ENCODE measurements around the gene RNASE13. TPM values are rescaled to one million over a fixed set of nuclear protein-coding genes. Genes with fewer than 3 reads are reported as not detected.

The RNASE13 gene
- polyA plus RNA-seq, 1 of the 3 experiments (the other 2 are of a cell fraction), result not detected

DNA sequence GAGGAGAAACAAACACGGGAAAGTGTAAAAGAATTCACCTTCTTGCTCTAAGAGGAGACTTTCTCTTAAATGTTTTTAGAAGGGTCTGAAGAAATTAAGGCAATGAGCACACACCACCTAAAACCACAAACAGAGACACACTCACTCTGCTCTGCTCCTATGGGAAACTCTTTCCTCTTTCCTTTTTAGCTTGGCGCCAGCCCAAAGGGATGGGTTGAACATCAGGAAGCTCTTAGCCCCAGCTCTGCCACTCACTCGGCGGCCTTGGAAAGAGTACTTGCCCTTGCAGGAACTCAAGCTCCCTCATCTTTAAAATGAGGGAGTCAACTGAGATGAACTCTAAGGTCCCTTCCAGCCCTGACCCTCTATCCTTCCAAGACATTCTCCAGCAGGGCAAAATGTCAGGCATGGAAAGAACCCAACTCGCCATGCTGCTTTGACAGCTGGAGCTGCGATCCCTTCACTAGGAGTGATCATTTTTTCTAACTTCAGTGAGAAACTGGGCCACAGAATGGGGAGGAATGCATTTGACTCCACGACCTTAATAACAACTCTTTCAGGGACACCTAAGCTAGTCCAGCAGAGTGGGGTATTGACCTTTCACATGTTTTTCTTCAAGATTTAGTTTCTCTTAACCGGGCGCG, 22.0 kb upstream of the RNASE13 start:
- no peak overlapping the region for H3K4me3 ChIP-seq (ENCODE audit: low read depth in 2 of 2, low read length in 1 of 2)
- no peaks in the 10 kb centered on the region for H3K9me2 ChIP-seq
- no peaks in the 10 kb centered on the region for H3K79me2 ChIP-seq (ENCODE audit: insufficient read depth)
- no peaks in the 10 kb centered on the region for H3F3A ChIP-seq (replicated peaks; ENCODE audit: insufficient read depth)
- ChIA-PET POLR2A (no interaction called here), CTCF (interaction anchor here (1.2 to 2.1 kb wide), 3 partner anchors 16 to 48 kb away, joined by 4 to 8 read pairs (median 6); no protein-coding TSS in a partner anchor)
- no peaks in the 10 kb centered on the region for H3K4me1 ChIP-seq (ENCODE audit: control insufficient read depth in 1 of 2, insufficient read depth in 2 of 2, low read depth in 1 of 2, low read length in 1 of 2)
- H3K9ac ChIP-seq, result no peak overlapping the region
- H2AFZ ChIP-seq (ENCODE audit: low read depth), result no peak overlapping the region
- H3K4me2 ChIP-seq, result no peak overlapping the region
- no peaks in the 10 kb centered on the region for H3K36me3 ChIP-seq (replicated peaks in 1 of 2; ENCODE audit: control insufficient read depth in 1 of 2, insufficient read depth in 2 of 2, low read length in 1 of 2)
- no peaks in the 10 kb centered on the region for H3K27me3 ChIP-seq (ENCODE audit: insufficient read depth)
- no peak for TF ChIP-seq FOXJ3 (CRISPR knock-in tag; IDR thresholded peaks at IDR 0.05)
- no peak for TF ChIP-seq TAF1 (IDR thresholded peaks at IDR 0.05; ENCODE audit: borderline replicate concordance, low read depth, low read length)
- TF ChIP-seq TCF12 (IDR thresholded peaks at IDR 0.05), result no peak
- TF ChIP-seq, protein P1, sequence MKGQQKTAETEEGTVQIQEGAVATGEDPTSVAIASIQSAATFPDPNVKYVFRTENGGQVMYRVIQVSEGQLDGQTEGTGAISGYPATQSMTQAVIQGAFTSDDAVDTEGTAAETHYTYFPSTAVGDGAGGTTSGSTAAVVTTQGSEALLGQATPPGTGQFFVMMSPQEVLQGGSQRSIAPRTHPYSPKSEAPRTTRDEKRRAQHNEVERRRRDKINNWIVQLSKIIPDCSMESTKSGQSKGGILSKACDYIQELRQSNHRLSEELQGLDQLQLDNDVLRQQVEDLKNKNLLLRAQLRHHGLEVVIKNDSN (IDR thresholded peaks at IDR 0.05; ENCODE audit: borderline replicate concordance, low read depth), result no peak
- TF ChIP-seq EZH2phosphoT487 (IDR thresholded peaks at IDR 0.05; ENCODE audit: borderline replicate concordance, low read depth), result no peak
- no peak for TF ChIP-seq SMC3 (IDR thresholded peaks at IDR 0.05; ENCODE audit: low read depth, low read length)
- no peak for TF ChIP-seq EP300 (IDR thresholded peaks at IDR 0.05; ENCODE audit: borderline replicate concordance in 1 of 2, low read depth in 1 of 2, low read length in 1 of 2)
- no peak for TF ChIP-seq CHD2 (IDR thresholded peaks at IDR 0.05; ENCODE audit: low read length, partially characterized antibody)
- TF ChIP-seq, protein P2, sequence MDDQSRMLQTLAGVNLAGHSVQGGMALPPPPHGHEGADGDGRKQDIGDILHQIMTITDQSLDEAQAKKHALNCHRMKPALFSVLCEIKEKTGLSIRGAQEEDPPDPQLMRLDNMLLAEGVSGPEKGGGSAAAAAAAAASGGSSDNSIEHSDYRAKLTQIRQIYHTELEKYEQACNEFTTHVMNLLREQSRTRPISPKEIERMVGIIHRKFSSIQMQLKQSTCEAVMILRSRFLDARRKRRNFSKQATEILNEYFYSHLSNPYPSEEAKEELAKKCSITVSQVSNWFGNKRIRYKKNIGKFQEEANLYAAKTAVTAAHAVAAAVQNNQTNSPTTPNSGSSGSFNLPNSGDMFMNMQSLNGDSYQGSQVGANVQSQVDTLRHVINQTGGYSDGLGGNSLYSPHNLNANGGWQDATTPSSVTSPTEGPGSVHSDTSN (IDR thresholded peaks at IDR 0.05), result no peak
- TF ChIP-seq, protein P3, sequence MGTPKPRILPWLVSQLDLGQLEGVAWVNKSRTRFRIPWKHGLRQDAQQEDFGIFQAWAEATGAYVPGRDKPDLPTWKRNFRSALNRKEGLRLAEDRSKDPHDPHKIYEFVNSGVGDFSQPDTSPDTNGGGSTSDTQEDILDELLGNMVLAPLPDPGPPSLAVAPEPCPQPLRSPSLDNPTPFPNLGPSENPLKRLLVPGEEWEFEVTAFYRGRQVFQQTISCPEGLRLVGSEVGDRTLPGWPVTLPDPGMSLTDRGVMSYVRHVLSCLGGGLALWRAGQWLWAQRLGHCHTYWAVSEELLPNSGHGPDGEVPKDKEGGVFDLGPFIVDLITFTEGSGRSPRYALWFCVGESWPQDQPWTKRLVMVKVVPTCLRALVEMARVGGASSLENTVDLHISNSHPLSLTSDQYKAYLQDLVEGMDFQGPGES (IDR thresholded peaks at IDR 0.05; ENCODE audit: low read depth, low read length), result no peak
- no peak for TF ChIP-seq MEF2A (IDR thresholded peaks at IDR 0.05; ENCODE audit: borderline replicate concordance, low read depth)
- TF ChIP-seq, protein P4, sequence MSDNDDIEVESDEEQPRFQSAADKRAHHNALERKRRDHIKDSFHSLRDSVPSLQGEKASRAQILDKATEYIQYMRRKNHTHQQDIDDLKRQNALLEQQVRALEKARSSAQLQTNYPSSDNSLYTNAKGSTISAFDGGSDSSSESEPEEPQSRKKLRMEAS (IDR thresholded peaks at IDR 0.05; ENCODE audit: low read depth), result no peak
- 84% methylated on average over 10 of the region's 10 CpGs for WGBS (ENCODE audit: low lambda C conversion rate)
- H3K27ac ChIP-seq (ENCODE audit: low read depth in 2 of 2, low read length in 1 of 2), result no peak overlapping the region
- no peaks in the 10 kb centered on the region for H3K9me3 ChIP-seq
- DNase-seq, result no peak
- no peaks in the 10 kb centered on the region for H4K20me1 ChIP-seq (ENCODE audit: insufficient read depth)

DNA sequence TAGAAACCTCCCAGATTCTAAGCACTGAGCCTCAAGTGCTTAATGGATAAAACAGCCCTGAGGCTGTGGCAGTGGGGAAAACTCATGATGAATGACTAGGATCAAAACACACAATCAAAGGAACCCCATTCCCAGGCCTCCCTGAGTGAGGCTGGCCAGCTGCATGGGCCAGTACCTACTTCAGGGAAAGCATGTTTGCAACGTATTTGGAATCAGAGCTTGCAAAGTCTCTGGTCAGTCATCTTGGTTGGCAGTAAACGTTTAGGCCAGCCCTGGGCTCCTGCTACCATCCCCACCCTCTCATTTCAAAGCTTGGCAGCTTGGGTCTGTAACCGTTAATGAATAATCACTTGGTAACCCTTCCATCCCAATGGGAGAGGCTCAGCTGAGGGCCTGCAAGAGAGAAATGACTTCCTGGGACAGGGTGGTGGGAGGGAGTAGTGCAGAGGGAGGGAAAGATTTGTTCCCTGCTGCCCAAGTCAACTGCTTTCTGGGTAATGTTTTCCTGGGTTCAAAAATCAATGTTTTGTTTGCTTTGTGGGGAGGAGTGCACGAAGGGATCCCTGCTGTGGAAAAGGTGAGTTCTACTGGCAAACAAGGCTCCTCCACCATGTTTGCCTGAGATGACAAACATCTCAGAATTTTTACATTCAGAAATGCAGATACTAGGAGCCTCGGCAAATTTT, 21.0 kb upstream of the RNASE13 start:
- CTCF ChIA-PET, result interaction anchor here (1.9 to 2.1 kb wide), 2 partner anchors 15 to 41 kb away, joined by 4 to 8 read pairs; no protein-coding TSS in a partner anchor
- DNase-seq, result no peak
- TF ChIP-seq YY1 (IDR thresholded peaks at IDR 0.05; ENCODE audit: low read depth) (no peak), RAD21 (IDR thresholded peaks at IDR 0.05; ENCODE audit: low read length) (no peak), EP300 (IDR thresholded peaks at IDR 0.05; ENCODE audit: borderline replicate concordance in 1 of 2, low read depth in 1 of 2, low read length in 1 of 2) (no peak), JUND (IDR thresholded peaks at IDR 0.05) (no peak), FOXJ3 (CRISPR knock-in tag; IDR thresholded peaks at IDR 0.05) (no peak), SIN3A (IDR thresholded peaks at IDR 0.05; ENCODE audit: borderline replicate concordance, low read depth, low read length) (no peak)
- TF ChIP-seq, protein P2 (IDR thresholded peaks at IDR 0.05), result no peak
- TF ChIP-seq, protein P5, sequence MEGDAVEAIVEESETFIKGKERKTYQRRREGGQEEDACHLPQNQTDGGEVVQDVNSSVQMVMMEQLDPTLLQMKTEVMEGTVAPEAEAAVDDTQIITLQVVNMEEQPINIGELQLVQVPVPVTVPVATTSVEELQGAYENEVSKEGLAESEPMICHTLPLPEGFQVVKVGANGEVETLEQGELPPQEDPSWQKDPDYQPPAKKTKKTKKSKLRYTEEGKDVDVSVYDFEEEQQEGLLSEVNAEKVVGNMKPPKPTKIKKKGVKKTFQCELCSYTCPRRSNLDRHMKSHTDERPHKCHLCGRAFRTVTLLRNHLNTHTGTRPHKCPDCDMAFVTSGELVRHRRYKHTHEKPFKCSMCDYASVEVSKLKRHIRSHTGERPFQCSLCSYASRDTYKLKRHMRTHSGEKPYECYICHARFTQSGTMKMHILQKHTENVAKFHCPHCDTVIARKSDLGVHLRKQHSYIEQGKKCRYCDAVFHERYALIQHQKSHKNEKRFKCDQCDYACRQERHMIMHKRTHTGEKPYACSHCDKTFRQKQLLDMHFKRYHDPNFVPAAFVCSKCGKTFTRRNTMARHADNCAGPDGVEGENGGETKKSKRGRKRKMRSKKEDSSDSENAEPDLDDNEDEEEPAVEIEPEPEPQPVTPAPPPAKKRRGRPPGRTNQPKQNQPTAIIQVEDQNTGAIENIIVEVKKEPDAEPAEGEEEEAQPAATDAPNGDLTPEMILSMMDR (IDR thresholded peaks at IDR 0.05), result no peak
- TF ChIP-seq, protein P4 (IDR thresholded peaks at IDR 0.05; ENCODE audit: low read depth), result no peak

More for the DNA sequence above, 21.0 kb upstream of the RNASE13 start:
- no peak overlapping the region for H3K27ac ChIP-seq (ENCODE audit: low read depth in 2 of 2, low read length in 1 of 2)
- no peaks in the 10 kb centered on the region for H3F3A ChIP-seq (replicated peaks; ENCODE audit: insufficient read depth)
- H3K4me1 ChIP-seq (ENCODE audit: control insufficient read depth in 1 of 2, insufficient read depth in 2 of 2, low read depth in 1 of 2, low read length in 1 of 2), result no peaks in the 10 kb centered on the region
- no peak overlapping the region for H3K4me2 ChIP-seq
- H3K79me2 ChIP-seq (ENCODE audit: insufficient read depth), result no peaks in the 10 kb centered on the region
- H3K9ac ChIP-seq, result no peak overlapping the region
- no peaks in the 10 kb centered on the region for H3K9me3 ChIP-seq
- H3K27me3 ChIP-seq (ENCODE audit: insufficient read depth), result no peaks in the 10 kb centered on the region
- no peaks in the 10 kb centered on the region for H3K9me2 ChIP-seq
- H3K4me3 ChIP-seq (ENCODE audit: low read depth in 2 of 2, low read length in 1 of 2), result no peak overlapping the region
- POLR2A ChIA-PET, result no interaction called here
- no peaks in the 10 kb centered on the region for H3K36me3 ChIP-seq (replicated peaks in 1 of 2; ENCODE audit: control insufficient read depth in 1 of 2, insufficient read depth in 2 of 2, low read length in 1 of 2)
- H2AFZ ChIP-seq (ENCODE audit: low read depth), result no peak overlapping the region
- WGBS (ENCODE audit: low lambda C conversion rate), result 70% methylated on average over 5 of the region's 5 CpGs
- H4K20me1 ChIP-seq (ENCODE audit: insufficient read depth), result no peaks in the 10 kb centered on the region
